GM23338 (cell line): Measurements from ENCODE around the gene NFKB2. TPM values are rescaled to one million over a fixed set of nuclear protein-coding genes. Genes with fewer than 3 reads are reported as not detected.

Experiments used
- ATAC-seq: fragments of 200-7000 bp; cut with Tn5 transposase; 3 replicates; pipeline ENCODE4 v1.9.1; 2020
- DNase-seq: peaks from one replicate; pipeline ENCODE4 v3.0.0-alpha.2; 2015; ENCODE audit warnings: low spot score
- H2AFZ ChIP-seq: fragments of 200-600 bp; sonication (generic); 2 replicates; pipeline ENCODE4 v1.8.0; 2016; ENCODE audit warnings: antibody characterized with exemption, mild to moderate bottlenecking, moderate library complexity
- H3F3A ChIP-seq: fragments of 200-600 bp; sonication (generic); replicated peaks from 2 replicates; pipeline ENCODE4 v1.8.0; 2017; ENCODE audit warnings: antibody characterized with exemption, mixed run types, low read depth
- H3K27ac ChIP-seq: fragments of 200-600 bp; sonication (generic); 2 replicates; pipeline ENCODE4 v1.6.1; 2016; ENCODE audit warnings: low read depth
- H3K27me3 ChIP-seq: fragments of 200-600 bp; sonication (generic); 2 replicates; pipeline ENCODE4 v1.8.0; 2016; ENCODE audit warnings: mild to moderate bottlenecking, mixed run types, moderate library complexity; ENCODE audit not compliant: insufficient read depth
- H3K36me3 ChIP-seq: fragments of 200-600 bp; sonication (generic); 2 replicates; pipeline ENCODE4 v1.8.0; 2016; ENCODE audit warnings: mild to moderate bottlenecking; ENCODE audit not compliant: insufficient read depth
- H3K4me1 ChIP-seq: fragments of 200-600 bp; sonication (generic); 2 replicates; pipeline ENCODE4 v1.8.0; 2016; ENCODE audit warnings: mild to moderate bottlenecking, moderate library complexity; ENCODE audit not compliant: insufficient read depth
- H3K4me2 ChIP-seq: fragments of 200-600 bp; sonication (generic); 2 replicates; pipeline ENCODE4 v1.7.1; 2017; ENCODE audit warnings: mixed run types
- H3K4me3 ChIP-seq: fragments of 200-600 bp; sonication (generic); 2 replicates; pipeline ENCODE4 v1.6.1; 2016; ENCODE audit warnings: mixed run types
- H3K79me2 ChIP-seq: fragments of 200-600 bp; sonication (generic); replicated peaks from 2 replicates; pipeline ENCODE4 v1.8.0; 2017; ENCODE audit warnings: mild to moderate bottlenecking; ENCODE audit not compliant: insufficient read depth
- H3K9me2 ChIP-seq: fragments of 200-600 bp; sonication (generic); 2 replicates; pipeline ENCODE4 v1.8.0; 2017; ENCODE audit not compliant: insufficient read depth
- H4K20me1 ChIP-seq: fragments of 200-600 bp; sonication (generic); replicated peaks from 2 replicates; pipeline ENCODE4 v1.8.0; 2017; ENCODE audit warnings: mild to moderate bottlenecking; ENCODE audit not compliant: insufficient read depth
- H3K27ac Mint-ChIP-seq: 2 replicates; pipeline ENCODE4 v1.8.0; 2020; ENCODE audit warnings: inconsistent platforms, mild to moderate bottlenecking, moderate library complexity, mixed read lengths
- H3K27me3 Mint-ChIP-seq: 3 replicates; pipeline ENCODE4 v1.8.0; 2022; ENCODE audit warnings: low read depth, mild to moderate bottlenecking, moderate library complexity, mixed read lengths, inconsistent platforms; ENCODE audit not compliant: insufficient read depth, poor library complexity
- H3K36me3 Mint-ChIP-seq: 3 replicates; pipeline ENCODE4 v1.8.0; 2021; ENCODE audit warnings: low read depth, mild to moderate bottlenecking, inconsistent platforms, moderate library complexity, mixed read lengths
- H3K4me1 Mint-ChIP-seq: 3 replicates; pipeline ENCODE4 v1.8.0; 2020; ENCODE audit warnings: mild to moderate bottlenecking, inconsistent platforms, mixed read lengths
- H3K4me3 Mint-ChIP-seq: 3 replicates; pipeline ENCODE4 v1.8.0; 2021; ENCODE audit warnings: moderate library complexity, mild to moderate bottlenecking, inconsistent platforms, mixed read lengths
- H3K9me3 Mint-ChIP-seq: 3 replicates; pipeline ENCODE4 v1.8.0; 2020; ENCODE audit warnings: moderate library complexity, mild to moderate bottlenecking, inconsistent platforms, mixed read lengths
- CREB1 ChIP-seq: fragments of 250-450 bp; sonication (Bioruptor Pico); IDR thresholded peaks from 2 replicates; pipeline ENCODE4 v1.5.0; 2020; ENCODE audit warnings: low read depth, mild to moderate bottlenecking, moderate library complexity
- CTCF ChIP-seq, 2 experiments: fragments of 200-600 bp in 1 of 2; sonication (generic) in 1 of 2; conservative IDR thresholded peaks; 2 replicates each; pipeline versions ENCODE4 v1.5.1 to v1.6.1; 2016 to 2017; ENCODE audit warnings: antibody characterized with exemption in 2 of 2, low read depth in 2 of 2, mild to moderate bottlenecking in 2 of 2, moderate library complexity in 1 of 2
- ETS1 ChIP-seq: IDR thresholded peaks from 2 replicates; pipeline ENCODE4 v1.6.1; 2016; ENCODE audit warnings: antibody characterized with exemption
- EZH2 ChIP-seq: fragments of 200-600 bp; sonication (generic); IDR thresholded peaks from one replicate; pipeline ENCODE4 v1.8.0; 2017; ENCODE audit warnings: antibody characterized with exemption, mild to moderate bottlenecking, low read depth; ENCODE audit not compliant: unreplicated experiment
- EZH2phosphoT487 ChIP-seq: fragments of 200-600 bp; sonication (generic); IDR thresholded peaks from one replicate; pipeline ENCODE4 v1.8.1; 2018; ENCODE audit warnings: antibody characterized with exemption; ENCODE audit not compliant: unreplicated experiment
- JUNB ChIP-seq: IDR thresholded peaks from one replicate; pipeline ENCODE4 v1.6.1; 2016; ENCODE audit warnings: antibody characterized with exemption; ENCODE audit not compliant: unreplicated experiment
- NANOG ChIP-seq: IDR thresholded peaks from 2 replicates; pipeline ENCODE4 v1.6.1; 2016; ENCODE audit warnings: antibody characterized with exemption, borderline replicate concordance
- POLR2AphosphoS5 ChIP-seq: IDR thresholded peaks from 2 replicates; pipeline ENCODE4 v1.6.1; 2016; ENCODE audit warnings: antibody characterized with exemption, low read depth
- REST ChIP-seq: IDR thresholded peaks from one replicate; pipeline ENCODE4 v1.6.1; 2018; ENCODE audit warnings: antibody characterized with exemption; ENCODE audit not compliant: unreplicated experiment
- STAT1 ChIP-seq: IDR thresholded peaks from one replicate; pipeline ENCODE4 v1.6.1; 2016; ENCODE audit warnings: antibody characterized with exemption; ENCODE audit not compliant: unreplicated experiment
- ZNF331 ChIP-seq: fragments of 250-450 bp; sonication (Bioruptor Pico); IDR thresholded peaks from 2 replicates; pipeline ENCODE4 v1.5.0; 2020; ENCODE audit warnings: low read depth, mild to moderate bottlenecking, moderate library complexity
- ZNF462 ChIP-seq: fragments of 250-450 bp; sonication (Bioruptor Pico); IDR thresholded peaks from 2 replicates; pipeline ENCODE4 v1.5.0; 2020; ENCODE audit warnings: mild to moderate bottlenecking, moderate library complexity
- polyA plus RNA-seq: library from polyadenylated mRNA; unstranded; fragments of >200 nt; fragmentation: Nextera tagmentation; extraction: Ambion mirVana; gene quantifications from 2 replicates; pipeline ENCODE4 v1.2.1, GENCODE V29; 2016
- total RNA-seq: library from RNA; depleted of rRNA; stranded (reverse); fragments of >200 nt; shearing (Covaris generic); gene quantifications from 2 replicates; pipeline ENCODE4 v1.2.3, GENCODE V29; 2014

NFKB2 gene
- total and polyA plus RNA-seq, 2 experiments from 2014 or later: 6.8 to 29.4 TPM

GRCh38 chr10:102398172-102399020, 2.9 kb downstream of the NFKB2 start:
- Mint-ChIP-seq H3K4me1 (peaks cover 16% of the 10 kb centered on the region; the same call in 2 of the 3 replicates), H3K4me3 (peak overlapping the region; percentile 56), H3K27ac (no peak overlapping the region), H3K36me3 (no peaks in the 10 kb centered on the region; the same call in 2 of the 3 replicates), H3K9me3 (no peaks in the 10 kb centered on the region), H3K27me3 (peaks cover 34% of the 10 kb centered on the region)
- no peak for ATAC-seq
- DNase-seq: no peak
- Histone ChIP-seq H3K27me3 (peaks cover 21% of the 10 kb centered on the region), H3K79me2 (no peaks in the 10 kb centered on the region), H3K36me3 (no peaks in the 10 kb centered on the region), H3K27ac (no peak overlapping the region), H3K4me1 (peaks cover 11% of the 10 kb centered on the region), H3K9me2 (no peaks in the 10 kb centered on the region), H4K20me1 (no peaks in the 10 kb centered on the region; the same call in 1 of the 2 replicates), H3F3A (0 out of 2 replicates have a peak, but pooled peaks cover 11% of the 10 kb centered on the region), H2AFZ (no peak overlapping the region), H3K4me3 (peak overlapping the region; percentile 74; the same call in 1 of the 2 replicates), H3K4me2 (peak overlapping the region; percentile 88)
- no peak for TF ChIP-seq JUNB
- TF ChIP-seq CTCF (conservative IDR thresholded peaks at IDR 0.05; ENCODE audit: low read depth in 2 of 2): no peak
- no peak for TF ChIP-seq ZNF331 (CRISPR knock-in tag)
- no peak for TF ChIP-seq ZNF462
- no peak for TF ChIP-seq CREB1 (CRISPR knock-in tag)
- TF ChIP-seq POLR2AphosphoS5: no peak
- TF ChIP-seq EZH2phosphoT487: no peak
- TF ChIP-seq EZH2: no peak
- no peak for TF ChIP-seq REST
- TF ChIP-seq ETS1: no peak
- TF ChIP-seq NANOG: no peak
- no peak for TF ChIP-seq STAT1
